Hindlimb muscle (tissue), 1 donor: ENCODE results near the gene GUCY1A1. TPM values are rescaled to one million over a fixed set of nuclear protein-coding genes. Genes with fewer than 3 reads are reported as not detected.

ENCODE experiments used
- DNase-seq: peaks from one replicate; pipeline ENCODE4 v3.0.0-alpha.2; 2013
- polyA plus RNA-seq: library from polyadenylated mRNA; unstranded; fragments of 120-200 nt; gene quantifications from one replicate; pipeline ENCODE4 v1.2.1, GENCODE V29; 2013; ENCODE audit not compliant: insufficient read length

The GUCY1A1 gene
- polyA plus RNA-seq, 1 donor, result 11.5 TPM

- no peak for DNase-seq
These were observed 27.6 kb downstream of the GUCY1A1 start for GRCh38 chr4:155694100-155694785.

- DNase-seq, result no peak
These were observed 29.6 kb downstream of the GUCY1A1 start for GRCh38 chr4:155696226-155696625.

DNA sequence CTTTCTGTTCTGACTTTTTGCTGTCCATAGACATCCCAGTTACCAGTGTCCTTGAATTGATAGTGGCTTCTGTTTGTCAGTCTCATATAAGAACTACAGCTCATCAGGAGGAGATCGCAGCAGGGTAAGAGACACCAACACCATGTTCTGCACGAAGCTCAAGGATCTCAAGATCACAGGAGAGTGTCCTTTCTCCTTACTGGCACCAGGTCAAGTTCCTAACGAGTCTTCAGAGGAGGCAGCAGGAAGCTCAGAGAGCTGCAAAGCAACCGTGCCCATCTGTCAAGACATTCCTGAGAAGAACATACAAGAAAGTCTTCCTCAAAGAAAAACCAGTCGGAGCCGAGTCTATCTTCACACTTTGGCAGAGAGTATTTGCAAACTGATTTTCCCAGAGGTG, 30.1 kb downstream of the GUCY1A1 start:
- no peak for DNase-seq

- no peak for DNase-seq
These were observed 35.2 kb downstream of the GUCY1A1 start for GRCh38 chr4:155701827-155702226.

DNA sequence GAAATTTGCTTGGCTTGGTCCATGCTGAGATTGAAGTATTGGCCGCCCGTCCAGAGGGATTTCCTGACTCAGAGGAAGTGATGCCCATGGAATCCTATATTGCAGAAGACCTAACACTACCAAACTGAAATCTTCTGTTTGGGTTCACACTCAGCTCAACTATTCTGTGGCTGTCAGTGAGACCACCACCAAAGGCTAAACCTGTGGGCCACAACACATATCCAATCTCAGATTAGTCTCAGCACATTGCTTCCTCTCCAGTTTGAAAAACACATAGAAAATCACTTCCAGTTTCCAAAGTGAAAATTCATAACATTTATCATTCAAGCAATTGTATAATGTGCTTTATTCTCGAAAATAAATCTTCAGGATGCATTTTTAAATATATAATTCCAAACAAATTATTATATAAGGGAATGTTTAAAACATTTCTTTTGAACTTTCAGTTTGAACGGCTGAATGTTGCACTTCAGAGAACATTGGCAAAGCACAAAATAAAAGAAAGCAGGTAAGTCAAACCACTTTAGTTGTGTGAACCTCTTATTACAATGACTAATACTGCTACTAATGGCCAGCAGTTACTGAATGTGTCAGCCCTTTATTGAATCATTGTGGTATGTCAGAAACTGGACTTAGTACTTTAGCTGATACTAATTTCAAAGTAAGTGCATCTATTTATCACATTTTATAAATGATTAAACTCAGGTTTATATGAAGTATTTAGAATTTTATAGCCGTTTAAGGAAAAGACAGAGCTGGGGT, 37.0 kb downstream of the GUCY1A1 start:
- no peak for DNase-seq

DNA sequence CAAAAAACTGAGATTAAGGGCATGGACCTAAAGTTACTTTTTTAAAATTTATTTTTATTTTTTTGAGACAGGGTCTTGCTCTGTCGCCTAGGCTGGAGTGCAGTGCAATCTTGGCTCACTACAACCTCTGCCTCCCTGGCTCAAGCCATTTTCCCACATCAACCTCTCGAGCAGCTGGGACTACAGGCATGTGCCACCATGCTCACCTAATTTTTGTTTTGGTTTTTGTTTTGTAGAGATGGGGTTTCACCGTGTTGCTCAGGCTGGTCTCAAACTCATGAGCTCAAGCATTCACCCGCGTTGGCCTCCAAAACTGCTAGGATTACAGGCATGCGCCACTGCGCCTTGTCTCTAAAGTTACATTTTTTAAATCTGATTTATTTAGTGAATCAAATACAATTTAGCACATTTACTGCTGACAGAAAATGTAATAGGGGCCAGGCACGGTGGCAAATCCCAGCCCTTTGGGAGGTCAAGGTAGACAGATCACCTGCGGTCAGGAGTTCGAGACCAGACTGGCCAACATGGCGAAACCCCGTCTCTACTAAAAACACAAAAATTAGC, 38.3 kb downstream of the GUCY1A1 start:
- no peak for DNase-seq

GRCh38 chr4:155705664-155706063, 39.0 kb downstream of the GUCY1A1 start:
- no peak for DNase-seq

DNA sequence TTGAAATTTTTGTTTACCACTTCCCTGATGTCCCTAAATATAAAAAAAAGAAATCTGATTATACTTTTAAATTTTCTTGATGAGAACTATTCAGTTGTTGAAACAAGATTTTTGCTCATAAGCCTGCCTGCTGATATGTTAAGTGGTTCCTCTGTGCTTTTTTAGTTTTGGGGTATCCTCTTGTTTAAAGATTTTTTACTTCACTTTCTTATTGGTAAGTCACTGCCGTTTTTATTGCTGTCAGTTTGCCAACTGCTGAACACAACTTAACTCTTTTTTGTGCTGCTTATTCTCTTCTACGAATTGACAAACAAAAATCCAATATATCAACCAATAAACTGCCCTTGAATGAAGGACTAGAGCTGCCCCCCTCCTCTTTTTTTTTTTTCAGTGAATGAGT, 39.5 kb downstream of the GUCY1A1 start:
- no peak for DNase-seq

GRCh38 chr4:155707251-155707650, 40.6 kb downstream of the GUCY1A1 start:
- DNase-seq, result no peak

DNA sequence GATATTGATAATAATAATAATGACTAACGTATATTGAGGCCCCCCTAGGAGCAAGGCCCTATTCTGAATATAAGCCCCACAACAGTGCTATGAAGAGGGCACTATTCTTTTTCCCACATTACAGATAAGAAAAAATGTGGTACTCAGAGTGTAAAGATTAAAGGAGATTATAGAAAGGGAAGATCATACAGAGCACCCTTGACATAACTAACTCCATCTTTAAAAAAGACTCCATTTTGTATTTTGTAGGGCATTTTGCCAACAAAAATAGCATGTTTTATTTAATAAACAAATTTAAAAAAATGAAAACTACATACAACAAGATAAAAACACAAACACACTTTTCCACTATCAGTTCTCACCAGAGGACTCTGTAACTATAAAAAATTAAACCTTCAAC, 42.1 kb downstream of the GUCY1A1 start:
- no peak for DNase-seq

GRCh38 chr4:155709918-155710317, 43.3 kb downstream of the GUCY1A1 start:
- DNase-seq, result no peak

GRCh38 chr4:155711556-155711955, 44.9 kb downstream of the GUCY1A1 start:
- no peak for DNase-seq

DNA sequence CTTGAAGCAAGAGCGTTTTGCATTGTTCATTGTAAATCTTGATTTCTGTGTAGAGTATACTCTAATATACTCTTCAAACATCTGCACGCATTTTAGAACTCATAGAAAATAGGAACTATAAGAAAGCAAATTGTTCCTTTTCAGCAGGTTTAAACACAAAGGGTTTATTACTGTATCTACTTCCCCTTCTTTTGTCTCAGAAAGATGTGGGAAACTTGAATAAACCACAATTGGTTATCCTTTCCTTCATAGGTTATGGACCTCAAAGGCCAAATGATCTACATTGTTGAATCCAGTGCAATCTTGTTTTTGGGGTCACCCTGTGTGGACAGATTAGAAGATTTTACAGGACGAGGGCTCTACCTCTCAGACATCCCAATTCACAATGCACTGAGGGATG, 46.2 kb downstream of the GUCY1A1 start:
- DNase-seq, result no peak

- no peak for DNase-seq
These were observed 47.3 kb downstream of the GUCY1A1 start for GRCh38 chr4:155713911-155714310.

DNA sequence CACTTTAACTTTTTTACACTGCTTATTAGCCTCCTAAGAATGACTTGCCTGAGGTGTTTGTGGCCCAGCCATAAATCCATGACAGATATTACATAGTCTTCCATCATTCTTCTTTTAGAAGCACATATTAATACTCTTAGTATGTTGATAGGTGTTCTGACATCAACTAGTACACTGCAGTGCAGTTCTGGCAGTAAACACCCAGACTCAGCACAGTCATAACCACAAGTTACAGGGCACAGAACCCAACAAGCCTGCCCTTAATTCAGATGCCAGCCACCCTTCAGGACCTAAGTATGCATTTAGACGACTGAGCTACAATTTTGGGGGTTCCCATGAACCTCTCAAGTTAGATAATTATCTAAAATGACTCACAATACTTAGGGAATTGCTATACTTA, 55.7 kb downstream of the GUCY1A1 start:
- no peak for DNase-seq

DNA sequence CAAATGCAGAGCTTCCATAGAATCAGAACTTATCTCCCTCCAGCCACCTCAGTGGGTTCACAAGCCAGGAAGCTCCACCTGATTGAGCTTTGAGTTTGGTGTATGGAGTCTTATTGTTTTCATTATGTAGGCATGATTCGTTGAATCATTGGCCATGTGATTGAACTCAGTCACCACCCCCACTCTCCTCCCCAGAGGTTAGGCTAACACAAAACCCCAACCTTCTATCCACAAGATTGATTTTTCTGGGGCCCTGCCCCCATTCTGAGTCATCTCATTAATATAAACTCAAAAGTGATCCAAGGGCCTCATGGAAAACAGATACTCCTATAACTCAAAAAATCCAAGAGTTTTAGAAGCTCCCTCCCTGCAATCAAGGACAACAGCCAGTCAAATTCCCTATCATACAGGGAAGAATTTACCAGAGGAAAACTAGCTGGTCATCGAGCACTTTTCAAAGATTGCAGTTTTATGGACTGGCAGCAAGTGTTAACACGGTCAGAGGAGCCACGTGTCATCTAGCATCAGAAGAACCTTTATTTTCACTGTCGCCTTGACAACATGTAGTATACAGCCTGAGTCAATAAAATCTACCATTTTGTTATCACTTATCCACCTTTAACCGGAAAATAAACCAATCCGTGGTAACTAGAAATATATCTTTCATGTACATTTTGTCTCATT, 56.3 kb downstream of the GUCY1A1 start:
- no peak for DNase-seq

DNA sequence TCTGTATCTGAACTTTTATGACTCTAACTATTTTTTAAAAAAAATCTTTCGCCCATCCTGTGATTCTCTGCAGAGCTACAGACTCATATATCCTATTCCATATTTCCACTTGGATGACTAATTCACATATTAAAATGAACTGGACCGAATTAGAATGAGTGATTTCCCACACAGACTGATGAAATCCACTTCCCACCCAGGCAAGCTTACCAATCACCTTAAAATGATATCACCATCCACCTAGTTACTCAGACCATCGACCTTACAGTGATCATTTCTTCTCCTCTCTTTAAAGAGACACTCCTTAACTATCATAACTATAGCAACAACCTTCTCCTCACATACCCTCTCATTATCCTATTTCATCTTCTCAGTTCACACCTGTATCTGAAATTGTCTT, 58.1 kb downstream of the GUCY1A1 start:
- no peak for DNase-seq

- DNase-seq, result no peak
These were observed 67.4 kb downstream of the GUCY1A1 start for GRCh38 chr4:155734065-155734464.

DNA sequence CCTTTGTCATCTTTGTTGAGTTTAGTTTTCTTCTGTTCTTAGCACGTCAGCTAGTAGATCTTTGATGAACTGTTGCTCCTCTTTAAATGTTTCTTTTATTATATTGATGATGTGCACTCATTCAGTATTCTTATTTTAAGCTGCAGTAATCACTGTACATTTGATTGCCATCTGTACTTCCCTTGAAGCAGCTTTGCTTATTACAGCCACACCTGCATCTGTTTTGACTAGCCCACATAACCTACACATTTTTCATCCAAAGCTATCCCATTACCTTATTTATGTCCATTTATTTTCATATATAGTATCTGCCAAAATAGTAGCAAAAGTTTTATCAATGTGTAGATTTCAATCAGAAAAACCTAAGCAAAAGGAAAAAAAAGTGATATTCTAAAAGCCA, 68.3 kb downstream of the GUCY1A1 start:
- no peak for DNase-seq

- DNase-seq, result no peak
These were observed 68.8 kb downstream of the GUCY1A1 start for GRCh38 chr4:155735496-155735895.

DNA sequence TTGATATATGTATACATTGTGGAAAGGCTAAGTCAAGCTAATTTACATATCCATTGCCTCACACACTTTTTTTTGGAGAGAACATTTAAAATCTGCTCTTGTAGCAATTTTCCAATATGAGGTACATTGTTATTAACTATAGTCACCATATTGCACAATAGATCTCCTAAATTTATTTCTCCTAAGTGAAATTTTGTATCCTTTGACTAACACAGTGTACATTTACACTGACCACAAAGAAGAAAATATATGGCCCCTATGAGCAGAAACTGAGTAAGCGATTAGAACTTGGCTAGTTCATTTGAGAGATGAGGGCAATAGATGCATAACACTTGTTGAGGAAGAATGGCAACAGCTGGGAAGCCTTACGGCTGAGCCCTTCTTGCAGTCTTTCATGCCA, 71.9 kb downstream of the GUCY1A1 start:
- DNase-seq, result no peak

DNA sequence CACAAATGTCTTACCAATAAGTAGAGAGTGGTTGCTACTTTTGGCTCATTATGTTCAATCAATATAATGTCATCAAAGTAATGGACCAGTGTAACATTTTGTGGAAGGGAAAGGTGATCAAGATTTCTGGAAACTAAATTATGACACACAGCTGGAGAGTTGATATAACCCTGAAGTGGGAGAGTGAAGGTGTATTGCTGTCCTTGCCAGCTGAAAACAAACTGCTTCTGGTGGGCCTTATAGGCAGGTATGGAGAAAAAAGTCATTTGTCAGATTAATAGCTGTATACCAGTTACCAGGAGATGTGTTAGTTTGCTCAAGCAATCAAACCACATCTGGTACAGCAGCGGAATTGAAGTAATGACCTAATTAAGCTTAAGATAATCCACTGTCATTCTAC, 74.9 kb downstream of the GUCY1A1 start:
- DNase-seq, result no peak

- DNase-seq, result no peak
These were observed 75.8 kb downstream of the GUCY1A1 start for GRCh38 chr4:155742310-155743015.
